NCI-H82 (cell line): ENCODE results near the gene SLCO2A1.

Experiments used
- DNase-seq: peaks from one replicate; lab custom pipeline; 2025; lab: John Stamatoyannopoulos, UW

The SLCO2A1 gene

GRCh38 chr3:133980035-133980434 is 49.7 kb downstream of the SLCO2A1 start:
- no peak for DNase-seq

DNA sequence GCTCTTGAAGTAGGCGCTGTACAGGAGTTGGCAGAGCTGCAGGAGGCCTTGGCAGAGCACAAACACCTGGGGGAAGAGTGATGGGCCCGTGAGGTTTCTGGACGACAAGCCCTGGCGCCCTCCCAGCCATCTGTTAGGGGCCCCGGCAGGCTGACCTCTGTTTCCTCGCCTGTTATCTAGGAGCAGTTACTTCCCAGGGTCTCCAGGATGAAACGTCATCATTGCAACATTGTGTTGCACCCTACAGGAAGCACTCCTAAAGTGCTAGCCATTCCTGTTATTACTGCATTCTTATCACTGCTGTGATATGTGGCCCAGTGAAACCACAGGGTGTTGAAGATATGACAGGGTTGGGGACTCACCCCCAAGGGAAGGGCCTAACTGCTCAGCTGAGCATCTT is 50.2 kb downstream of the SLCO2A1 start:
- no peak for DNase-seq

- no peak for DNase-seq
Observed at GRCh38 chr3:133977568-133977967, 52.2 kb downstream of the SLCO2A1 start.

GRCh38 chr3:133973249-133973980 is 56.3 kb downstream of the SLCO2A1 start:
- no peak for DNase-seq

DNA sequence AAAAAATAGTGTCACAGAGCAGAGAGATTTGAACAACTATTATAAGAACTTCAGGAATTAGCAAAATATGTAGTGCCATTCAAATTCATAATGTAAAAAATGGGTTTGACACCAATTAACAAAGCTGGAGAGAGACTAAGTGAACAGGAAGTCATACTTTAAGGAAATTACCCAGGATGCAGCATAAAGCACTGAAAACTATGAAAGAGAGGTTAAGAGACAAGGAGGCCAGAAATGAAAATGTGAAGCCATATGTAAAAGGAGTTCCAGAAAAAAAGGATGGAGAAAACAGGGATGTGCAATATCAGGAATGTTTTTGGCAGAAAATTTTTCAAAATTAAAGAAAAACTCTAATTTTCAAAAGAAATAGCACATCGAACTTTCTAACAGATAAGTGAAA is 57.6 kb downstream of the SLCO2A1 start:
- DNase-seq, result no peak

DNA sequence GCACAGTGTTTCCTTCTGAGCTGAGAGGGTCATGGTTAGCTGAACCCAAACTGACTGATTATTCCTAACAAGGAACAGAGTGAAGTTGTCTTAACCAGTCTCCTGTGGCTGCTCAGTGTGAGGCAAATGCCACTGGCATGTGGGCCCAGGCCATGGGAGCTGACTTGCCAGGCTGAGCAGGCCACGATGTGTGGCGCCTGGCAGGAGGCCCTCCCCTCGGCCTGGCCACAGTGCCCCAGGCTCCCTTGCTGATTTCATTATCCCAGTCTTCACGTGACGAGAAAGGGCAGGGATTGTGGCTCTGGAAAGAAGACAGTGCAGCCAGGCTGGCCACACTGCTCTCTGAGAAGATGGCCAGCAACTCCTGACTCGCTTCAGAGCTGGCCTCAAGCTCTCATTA is 58.8 kb downstream of the SLCO2A1 start:
- DNase-seq, result no peak

- no peak for DNase-seq
Observed at GRCh38 chr3:133970339-133970738, 59.4 kb downstream of the SLCO2A1 start.

GRCh38 chr3:133967992-133968892 is 61.5 kb downstream of the SLCO2A1 start:
- DNase-seq, result no peak

DNA sequence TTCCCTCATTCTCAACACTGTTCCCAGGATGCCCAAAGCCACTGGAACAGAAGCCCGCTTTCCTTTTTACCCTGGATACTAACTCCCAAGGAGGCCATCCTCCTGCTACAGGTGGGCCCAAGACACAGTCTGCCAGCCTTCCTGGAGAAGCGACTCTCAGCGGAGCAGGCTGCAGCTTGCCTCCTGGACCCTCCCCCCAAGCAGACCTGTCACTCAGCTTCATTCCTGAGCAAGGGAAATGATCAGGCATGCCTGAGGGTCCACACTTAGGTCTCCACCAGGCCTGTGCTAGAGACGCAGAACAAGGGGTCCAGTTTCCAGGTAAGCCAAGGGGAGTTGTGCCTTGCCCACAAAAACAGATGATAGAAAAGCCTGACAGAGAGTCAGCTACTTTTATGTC is 62.8 kb downstream of the SLCO2A1 start:
- DNase-seq, result no peak

DNA sequence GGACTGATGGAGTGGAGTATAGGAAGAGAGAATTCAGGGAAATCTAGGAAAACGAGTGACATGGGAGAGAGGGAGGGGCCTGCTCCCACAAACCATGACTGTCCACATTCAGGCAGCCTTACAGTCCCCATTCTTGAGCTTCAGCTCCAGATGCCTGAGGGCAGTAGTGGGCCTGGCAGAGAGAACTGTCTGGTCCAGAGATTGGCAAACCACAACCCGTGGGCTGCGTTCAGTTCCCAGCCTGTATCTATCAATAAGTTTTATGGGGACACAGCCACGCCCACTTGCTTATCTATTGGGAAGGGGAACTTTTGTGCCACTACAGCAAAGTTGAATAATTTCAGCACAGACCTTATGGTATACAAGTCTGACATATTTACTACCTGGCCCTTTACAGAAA is 63.8 kb downstream of the SLCO2A1 start:
- DNase-seq, result no peak

GRCh38 chr3:133965013-133965570 is 64.6 kb downstream of the SLCO2A1 start:
- DNase-seq, result no peak

DNA sequence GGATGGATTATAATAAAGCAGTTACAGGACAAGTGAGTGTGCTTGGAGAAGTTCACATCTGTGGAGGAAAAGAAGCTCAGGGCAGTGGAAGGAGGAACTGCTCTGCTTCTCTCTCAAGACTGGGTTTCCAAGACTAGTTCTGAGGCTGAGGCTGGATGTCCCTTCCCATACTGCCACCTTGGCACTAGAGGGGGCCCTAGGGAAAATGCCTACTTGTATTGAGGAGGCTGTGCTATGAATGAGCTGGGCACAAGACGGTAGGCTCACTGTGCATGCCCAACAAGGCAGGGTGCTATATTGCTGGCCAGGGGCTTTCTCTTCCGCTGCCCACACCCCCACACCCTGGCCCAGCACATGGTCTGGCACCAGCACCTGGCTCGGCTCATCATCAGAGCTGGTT is 65.2 kb downstream of the SLCO2A1 start:
- DNase-seq, result peak; percentile 23

DNA sequence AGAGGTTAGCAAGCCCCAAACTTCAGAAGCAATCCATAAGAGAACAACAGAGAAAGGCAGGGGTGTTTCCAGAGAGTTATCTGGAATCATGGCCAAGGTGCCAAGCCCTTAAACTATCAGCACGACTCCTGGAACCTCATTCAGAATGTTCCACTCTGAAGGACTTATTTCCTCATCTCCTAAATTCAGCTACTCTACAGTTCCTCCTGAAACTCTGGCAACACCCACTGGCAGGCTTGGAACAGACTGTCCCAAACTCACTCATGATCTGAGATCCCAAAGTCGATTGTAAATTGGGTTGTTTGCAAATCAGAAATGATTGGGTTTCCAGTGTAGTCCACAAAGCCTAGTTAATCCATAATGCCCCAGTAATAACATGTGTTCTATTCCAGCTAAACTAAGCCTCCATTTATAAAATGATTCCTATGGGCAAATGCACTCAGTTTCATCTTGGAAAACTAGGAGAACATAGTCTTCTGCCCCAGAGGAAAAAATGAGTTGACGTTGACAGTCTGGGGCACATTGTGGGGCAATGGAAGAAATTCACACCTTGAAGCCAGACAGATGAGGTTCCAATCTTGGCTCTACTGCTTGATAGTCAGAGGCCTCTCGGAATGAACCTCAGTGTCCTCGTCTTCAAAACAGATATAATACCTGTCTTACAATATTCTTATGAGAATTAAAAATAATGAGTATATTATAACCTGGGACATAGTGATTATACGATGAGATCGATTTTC is 65.9 kb downstream of the SLCO2A1 start:
- no peak for DNase-seq

- no peak for DNase-seq
Observed at GRCh38 chr3:133962849-133963248, 66.9 kb downstream of the SLCO2A1 start.

- DNase-seq, result no peak
Observed at GRCh38 chr3:133958071-133958805, 71.5 kb downstream of the SLCO2A1 start.

GRCh38 chr3:133956982-133957381 is 72.7 kb downstream of the SLCO2A1 start:
- DNase-seq, result no peak

- DNase-seq, result peak; percentile 46
Observed at GRCh38 chr3:133956353-133956752, 73.4 kb downstream of the SLCO2A1 start.

DNA sequence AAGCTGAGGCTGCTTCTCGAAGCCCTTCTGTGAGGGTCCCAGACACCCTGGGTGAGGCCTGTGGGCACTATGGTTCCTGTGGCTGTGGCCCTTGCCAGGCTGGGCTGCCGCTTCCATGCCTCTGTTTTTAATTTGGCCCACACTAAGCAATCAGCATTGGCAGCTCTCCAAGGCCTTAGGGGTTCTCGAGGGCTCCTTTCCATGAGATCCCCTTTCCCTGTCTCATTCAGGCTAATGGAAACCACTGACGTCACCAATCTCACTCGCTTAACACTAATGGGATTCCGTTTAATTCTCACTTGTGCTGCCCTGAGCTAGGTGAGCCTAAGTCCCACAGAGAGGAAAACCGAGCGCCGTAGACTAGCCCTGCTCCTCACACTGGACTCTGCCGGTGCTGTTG is 73.8 kb downstream of the SLCO2A1 start:
- peak; percentile 96 for DNase-seq

DNA sequence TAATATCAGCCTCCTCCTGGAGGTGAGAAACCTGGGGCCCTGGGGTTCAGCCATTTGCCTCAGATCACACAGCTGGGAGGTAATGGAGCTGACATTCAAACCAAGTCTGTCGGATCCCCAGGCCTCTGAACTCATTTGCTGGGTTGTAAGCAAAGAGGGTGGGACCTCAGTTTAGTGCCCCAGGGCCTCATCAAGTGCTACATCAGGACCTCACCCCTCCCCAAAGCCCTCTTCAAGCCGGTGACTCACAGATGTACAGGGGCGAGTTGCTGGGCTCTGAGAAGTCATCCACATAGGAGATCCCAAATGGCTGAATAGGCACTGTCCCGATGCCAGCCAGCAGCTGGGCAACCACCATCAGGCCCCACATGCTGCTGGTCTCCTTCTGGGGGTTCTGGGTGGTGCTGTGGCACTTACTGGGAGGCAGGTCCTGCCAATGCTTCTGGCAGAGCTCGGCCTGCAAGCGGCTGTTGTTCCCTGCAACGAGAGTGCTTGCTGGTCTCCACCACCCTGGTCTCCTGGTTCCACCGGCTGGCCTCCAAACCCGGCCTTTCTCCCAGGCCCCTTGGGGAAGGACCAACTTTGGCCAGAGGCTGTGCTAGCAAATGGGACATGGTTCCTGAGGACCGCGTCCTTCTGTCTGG is 74.9 kb downstream of the SLCO2A1 start:
- DNase-seq, result no peak

DNA sequence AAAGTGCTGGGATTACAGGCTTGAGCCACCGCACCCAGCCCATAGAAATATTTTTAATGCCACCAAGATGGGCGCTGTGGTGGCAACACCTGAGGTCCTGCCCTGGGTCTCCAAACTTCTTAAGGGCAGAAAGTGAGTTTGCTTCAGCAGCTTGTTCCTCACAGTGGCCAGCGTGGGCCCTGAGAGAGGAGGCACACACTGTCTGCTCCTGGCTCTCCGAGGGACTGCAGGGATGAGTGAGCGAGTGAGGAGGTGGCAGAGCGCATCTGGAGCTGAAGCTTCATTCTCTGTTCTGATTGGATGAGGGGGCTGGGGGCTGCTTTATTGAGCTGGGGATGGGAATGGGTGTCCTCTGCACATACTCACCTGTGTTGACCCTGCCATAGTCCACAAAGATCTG is 76.4 kb downstream of the SLCO2A1 start:
- DNase-seq, result no peak

- no peak for DNase-seq
Observed at GRCh38 chr3:133949438-133949837, 80.3 kb downstream of the SLCO2A1 start.
